Peyer's patch (tissue), 4 donors: ENCODE data around the gene DDX27. TPM values are rescaled to one million over a fixed set of nuclear protein-coding genes. Genes with fewer than 3 reads are reported as not detected.

Source experiments
- DNase-seq, 3 donors: peaks; one replicate each; pipeline ENCODE4 v3.0.0-alpha.2; 2017 to 2019
- H3K27ac ChIP-seq, 4 donors: fragments of 200-600 bp; sonication (generic); one replicate each; pipeline ENCODE4 v1.5.1; 2016 to 2019
- H3K27me3 ChIP-seq, 2 donors: fragments of 200-600 bp; sonication (generic); one replicate each; pipeline ENCODE4 v1.5.1; 2019
- H3K36me3 ChIP-seq, 3 donors: fragments of 200-600 bp; sonication (generic); one replicate each; pipeline ENCODE4 v1.5.1; 2016 to 2019
- H3K4me1 ChIP-seq, 4 donors: fragments of 200-600 bp; sonication (generic); one replicate each; pipeline ENCODE4 v1.5.1; 2016 to 2019
- H3K4me3 ChIP-seq, 4 donors: fragments of 200-600 bp; sonication (generic); 1 replicate in 3 of 4; 2 replicates in 1 of 4; pipeline ENCODE4 v1.5.1; 2016 to 2019; ENCODE audit warnings: mild to moderate bottlenecking in 1 of 4
- H3K9me3 ChIP-seq, 4 donors: fragments of 200-600 bp; sonication (generic); one replicate each; pipeline ENCODE4 v1.5.1; 2016 to 2019; ENCODE audit warnings: mild to moderate bottlenecking in 1 of 4
- POLR2A ChIP-seq, 2 donors: fragments of 450-650 bp; IDR thresholded peaks; one replicate each; pipeline ENCODE4 v1.5.1; 2017; ENCODE audit warnings: antibody characterized with exemption in 2 of 2, mild to moderate bottlenecking in 2 of 2, moderate library complexity in 2 of 2
- total RNA-seq, 4 donors: library from RNA; depleted of rRNA; stranded (reverse); fragments of >200 nt; gene quantifications; one replicate each; pipeline ENCODE4 v1.1.0, GENCODE V29; 2016
- TF ChIP-seq, protein P1 (sequence below), 6 experiments: fragments of 450-650 bp in 4 of 6; fragments of 200-600 bp in 2 of 6; sonication (generic) in 1 of 6; IDR thresholded peaks; one replicate each; pipeline ENCODE4 v1.5.1; 2017 to 2019; ENCODE audit warnings: antibody characterized with exemption in 6 of 6, mild to moderate bottlenecking in 3 of 6, moderate library complexity in 1 of 6

Gene DDX27
- total RNA-seq, 4 donors from 2014 or later, result 23.1 to 81.7 (median 39.2) TPM

DNA sequence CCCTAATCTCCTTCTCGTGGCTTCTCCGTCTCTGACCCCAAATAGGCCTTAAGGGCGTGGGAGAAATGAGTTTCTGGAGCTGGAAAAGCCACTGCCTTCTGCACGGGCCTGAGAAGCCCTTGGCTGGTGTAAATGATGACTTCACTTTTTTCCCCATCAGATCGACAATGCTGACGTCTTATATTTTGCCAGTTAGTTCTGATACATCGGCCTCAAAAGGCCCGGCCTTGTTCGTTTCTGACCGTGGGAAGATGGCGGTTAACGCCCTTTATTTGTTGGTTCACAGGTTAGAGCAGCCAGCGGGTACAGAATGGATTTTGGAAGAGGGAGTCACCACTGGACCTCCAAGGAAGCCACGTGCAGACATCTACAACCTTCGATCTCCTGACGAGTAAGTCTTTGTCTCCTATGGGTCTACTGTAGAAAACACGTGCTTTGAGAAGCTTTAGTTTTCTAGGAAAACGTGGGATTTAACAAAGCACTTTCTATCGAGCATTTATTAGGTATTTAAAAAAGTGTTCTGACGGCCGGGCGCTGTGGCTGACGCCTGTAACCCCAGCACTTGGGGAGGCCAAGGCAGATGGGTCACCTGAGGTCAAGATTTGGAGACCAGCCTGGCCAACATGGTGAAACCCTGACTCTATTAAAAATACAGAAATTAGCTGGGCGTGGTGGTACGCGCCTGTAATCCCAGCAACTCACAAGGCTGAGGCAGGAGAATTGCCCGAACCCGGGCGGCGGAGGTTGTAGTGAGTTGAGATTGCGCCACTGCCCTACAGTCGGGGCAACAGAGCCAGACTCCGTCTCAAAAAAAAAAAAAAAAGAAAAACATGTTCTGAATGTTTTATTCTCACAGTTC lies 59.8 kb downstream of the DDX27 start:
- Histone ChIP-seq H3K27me3 (no peaks in the 10 kb centered on the region), H3K4me1 (peaks cover 0 to 30% (median 4%) of the 10 kb centered on the region in 4 donors), H3K27ac (peak overlapping the region; percentile 96 to 99 (median 98)), H3K9me3 (peaks cover 0 to 15% (median 7%) of the 10 kb centered on the region in 4 donors), H3K36me3 (peaks cover 0 to 53% (median 6%) of the 10 kb centered on the region in 3 donors), H3K4me3 (peak overlapping the region; percentile 60 to 99 (median 87))
- peak in 1 of 3 donors; percentile 54 for DNase-seq
- TF ChIP-seq, protein P1, sequence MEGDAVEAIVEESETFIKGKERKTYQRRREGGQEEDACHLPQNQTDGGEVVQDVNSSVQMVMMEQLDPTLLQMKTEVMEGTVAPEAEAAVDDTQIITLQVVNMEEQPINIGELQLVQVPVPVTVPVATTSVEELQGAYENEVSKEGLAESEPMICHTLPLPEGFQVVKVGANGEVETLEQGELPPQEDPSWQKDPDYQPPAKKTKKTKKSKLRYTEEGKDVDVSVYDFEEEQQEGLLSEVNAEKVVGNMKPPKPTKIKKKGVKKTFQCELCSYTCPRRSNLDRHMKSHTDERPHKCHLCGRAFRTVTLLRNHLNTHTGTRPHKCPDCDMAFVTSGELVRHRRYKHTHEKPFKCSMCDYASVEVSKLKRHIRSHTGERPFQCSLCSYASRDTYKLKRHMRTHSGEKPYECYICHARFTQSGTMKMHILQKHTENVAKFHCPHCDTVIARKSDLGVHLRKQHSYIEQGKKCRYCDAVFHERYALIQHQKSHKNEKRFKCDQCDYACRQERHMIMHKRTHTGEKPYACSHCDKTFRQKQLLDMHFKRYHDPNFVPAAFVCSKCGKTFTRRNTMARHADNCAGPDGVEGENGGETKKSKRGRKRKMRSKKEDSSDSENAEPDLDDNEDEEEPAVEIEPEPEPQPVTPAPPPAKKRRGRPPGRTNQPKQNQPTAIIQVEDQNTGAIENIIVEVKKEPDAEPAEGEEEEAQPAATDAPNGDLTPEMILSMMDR (IDR thresholded peaks at IDR 0.05), result no peak
- no peak for TF ChIP-seq POLR2A (IDR thresholded peaks at IDR 0.05)

DNA sequence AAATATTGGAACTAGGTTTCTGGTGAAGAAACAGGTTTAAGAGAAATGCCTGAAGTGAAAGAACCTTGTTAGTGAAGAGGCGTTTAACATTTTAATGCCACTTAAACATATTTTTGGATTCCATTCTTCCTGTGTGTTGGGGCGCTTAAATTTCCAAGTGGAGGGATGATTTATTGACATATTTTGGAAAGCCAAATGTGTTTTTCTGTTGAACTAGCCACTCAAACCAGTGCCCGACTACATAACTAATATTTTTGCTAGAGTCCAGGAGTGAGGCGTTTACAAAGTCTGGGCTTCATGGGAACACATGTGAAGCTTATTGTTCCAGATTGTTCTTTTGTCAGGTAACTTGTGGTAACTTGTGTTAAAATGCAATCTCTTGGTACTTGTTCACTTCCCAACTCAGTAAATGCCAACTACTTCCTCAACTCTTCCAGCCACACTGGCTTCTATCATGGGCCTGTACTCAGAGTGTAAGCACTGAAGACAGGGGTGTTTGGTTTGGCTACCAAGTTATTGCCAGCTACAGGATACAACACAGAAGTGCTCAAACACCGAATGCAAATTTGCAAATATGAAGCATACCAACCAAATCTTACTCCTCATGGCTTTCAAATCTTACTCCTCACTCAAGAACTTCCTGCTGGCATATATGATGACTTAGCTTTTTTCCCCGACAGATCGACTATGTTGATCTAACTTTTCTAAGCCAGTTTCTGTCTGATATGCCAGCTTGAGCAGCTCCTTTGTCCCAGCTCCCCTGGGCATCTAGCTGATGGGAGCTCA lies 60.7 kb downstream of the DDX27 start:
- H3K36me3 ChIP-seq, result peaks cover 0 to 60% (median 6%) of the 10 kb centered on the region in 3 donors
- H3K9me3 ChIP-seq, result peaks cover 0 to 23% (median 9%) of the 10 kb centered on the region in 4 donors
- DNase-seq, result no peak
- H3K27me3 ChIP-seq, result no peaks in the 10 kb centered on the region
- TF ChIP-seq, protein P1 (IDR thresholded peaks at IDR 0.05), result no peak
- TF ChIP-seq POLR2A (IDR thresholded peaks at IDR 0.05), result no peak
- H3K4me1 ChIP-seq, result peaks cover 0 to 30% (median 4%) of the 10 kb centered on the region in 4 donors
- peak overlapping the region; percentile 60 to 99 (median 87) for H3K4me3 ChIP-seq
- H3K27ac ChIP-seq, result peak overlapping the region in 2 of 4 donors; percentile 19 to 99

DNA sequence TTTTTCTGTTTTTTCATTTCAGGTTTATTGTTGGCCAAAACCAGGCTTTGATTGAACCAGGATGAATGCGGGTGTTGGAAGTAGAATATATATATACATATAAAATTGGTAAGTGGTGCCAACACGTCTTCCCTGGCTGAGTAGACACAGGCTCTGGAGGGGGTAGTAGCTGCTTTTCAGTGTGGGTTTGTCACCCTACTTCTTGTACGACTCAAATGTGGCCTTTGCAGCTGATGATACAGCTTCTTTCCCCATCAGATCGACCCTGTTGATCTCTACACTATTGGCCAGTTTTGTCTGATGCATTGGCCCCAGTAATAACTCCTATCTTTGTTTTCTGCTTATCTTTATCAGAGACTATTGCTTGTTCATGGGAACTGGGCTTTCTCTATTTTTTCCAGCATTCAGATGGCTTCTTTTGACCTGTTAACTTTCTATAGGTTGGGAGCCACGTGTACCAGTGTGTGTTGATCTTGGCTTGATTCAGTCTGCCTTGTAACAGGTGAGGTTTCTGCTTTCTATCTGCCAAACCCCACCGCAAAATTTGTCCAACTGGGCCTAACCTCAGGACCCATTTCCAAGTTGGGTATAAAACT lies 61.3 kb downstream of the DDX27 start:
- Histone ChIP-seq H3K27me3 (no peaks in the 10 kb centered on the region), H3K4me3 (peak overlapping the region in 1 of 4 donors; percentile 3), H3K36me3 (peaks cover 0 to 63% (median 8%) of the 10 kb centered on the region in 3 donors), H3K4me1 (peaks cover 0 to 26% (median 4%) of the 10 kb centered on the region in 4 donors), H3K9me3 (peaks cover 0 to 29% (median 13%) of the 10 kb centered on the region in 4 donors), H3K27ac (peak overlapping the region in 1 of 4 donors; percentile 19)
- no peak for TF ChIP-seq POLR2A (IDR thresholded peaks at IDR 0.05)
- TF ChIP-seq, protein P1 (IDR thresholded peaks at IDR 0.05), result no peak
- no peak for DNase-seq

DNA sequence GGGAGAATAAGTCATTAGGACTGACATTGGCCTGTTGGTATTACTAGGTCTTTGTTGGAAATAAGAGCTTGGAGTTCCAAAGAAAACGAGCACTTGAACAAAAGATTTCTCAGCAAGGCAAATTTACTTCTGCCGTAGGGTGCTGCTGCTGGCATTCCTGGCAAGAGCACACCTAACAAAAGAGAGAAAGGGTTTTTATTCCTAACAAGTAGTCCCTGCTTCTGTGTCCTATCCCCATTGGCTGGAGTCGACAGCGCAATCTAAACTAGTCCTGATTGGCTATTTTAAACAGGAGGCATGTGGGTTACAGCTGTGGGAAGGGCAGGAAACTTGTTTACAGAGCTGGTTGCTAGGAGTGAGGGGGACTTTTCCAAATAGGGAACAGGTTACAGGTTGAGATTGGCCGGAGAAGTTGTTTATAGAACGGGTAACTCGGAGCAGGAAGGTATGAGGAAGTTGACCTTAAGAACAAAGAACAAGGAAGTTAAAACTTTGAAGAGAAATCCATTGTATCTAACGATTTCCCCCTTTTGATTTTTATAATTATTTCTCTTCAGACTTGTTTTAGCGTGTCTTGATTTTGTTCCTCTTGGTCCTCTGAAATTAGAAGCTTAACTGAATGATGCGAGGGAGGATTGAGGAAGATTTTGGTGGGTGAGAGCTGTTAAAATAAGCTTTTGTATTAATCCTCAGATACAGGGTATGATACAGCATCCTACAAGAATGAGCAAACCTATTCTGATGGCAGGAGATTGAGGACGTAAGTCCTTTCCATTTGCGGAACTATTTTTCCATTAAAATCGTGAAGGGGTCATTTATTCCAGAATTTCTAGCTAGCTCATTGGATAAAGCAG lies 62.1 kb downstream of the DDX27 start:
- peaks cover 0 to 69% (median 13%) of the 10 kb centered on the region in 3 donors for H3K36me3 ChIP-seq
- peak overlapping the region in 1 of 4 donors; percentile 3 for H3K4me3 ChIP-seq
- H3K4me1 ChIP-seq, result peaks cover 0 to 18% (median 4%) of the 10 kb centered on the region in 4 donors
- H3K27ac ChIP-seq, result no peak overlapping the region
- DNase-seq, result no peak
- H3K9me3 ChIP-seq, result peaks cover 0 to 36% (median 16%) of the 10 kb centered on the region in 4 donors
- no peaks in the 10 kb centered on the region for H3K27me3 ChIP-seq
- no peak for TF ChIP-seq POLR2A (IDR thresholded peaks at IDR 0.05)
- TF ChIP-seq, protein P1 (IDR thresholded peaks at IDR 0.05), result no peak
